HepG2 (cell line): Measurements from ENCODE around the gene ZFP36L2. TPM values are rescaled to one million over a fixed set of nuclear protein-coding genes. Genes with fewer than 3 reads are reported as not detected.
A peak's percentile ranks its signal among the peaks of the same experiment; 100 is the strongest.

Experiments used
- ATRX ChIP-seq: sonication (generic); formaldehyde crosslinking; IDR thresholded peaks from 2 replicates; pipeline ENCODE4 v1.4.0; 2020; ENCODE audit warnings: missing genetic modification reagents, borderline replicate concordance
- CENPT ChIP-seq: sonication (generic); formaldehyde crosslinking; IDR thresholded peaks from 2 replicates; pipeline ENCODE4 v1.8.0; 2022; ENCODE audit warnings: low read depth, mild to moderate bottlenecking, moderate library complexity, missing genetic modification reagents
- EED ChIP-seq: sonication (generic); formaldehyde crosslinking; IDR thresholded peaks from 2 replicates; pipeline ENCODE4 v1.5.0; 2020; ENCODE audit warnings: mild to moderate bottlenecking, missing genetic modification reagents
- FOXA3 ChIP-seq: IDR thresholded peaks from 2 replicates; pipeline ENCODE4 v1.6.1; 2016; ENCODE audit warnings: missing genetic modification reagents, missing compliant biosample characterization
- HOXA3 ChIP-seq: sonication (generic); formaldehyde crosslinking; IDR thresholded peaks from 2 replicates; pipeline ENCODE4 v1.5.0; 2020; ENCODE audit warnings: missing genetic modification reagents
- JUN ChIP-seq: sonication (generic); formaldehyde crosslinking; IDR thresholded peaks from 2 replicates; pipeline ENCODE4 v1.4.0; 2020; ENCODE audit warnings: mild to moderate bottlenecking, missing genetic modification reagents
- KMT2A ChIP-seq: sonication (generic); formaldehyde crosslinking; IDR thresholded peaks from 2 replicates; pipeline ENCODE4 v1.4.0; 2020; ENCODE audit warnings: missing genetic modification reagents
- MXD4 ChIP-seq: IDR thresholded peaks from 2 replicates; pipeline ENCODE4 v1.6.1; 2016; ENCODE audit warnings: mild to moderate bottlenecking, missing biosample characterization, missing genetic modification reagents
- MZF1 ChIP-seq: sonication (generic); formaldehyde crosslinking; IDR thresholded peaks from 2 replicates; pipeline ENCODE4 v1.8.1; 2023; ENCODE audit warnings: mild to moderate bottlenecking, missing genetic modification reagents, borderline replicate concordance
- NFIC ChIP-seq: IDR thresholded peaks from 2 replicates; pipeline ENCODE4 v1.6.1; 2012; ENCODE audit warnings: mild to moderate bottlenecking, low read length, inconsistent platforms
- POLR2AphosphoS5 ChIP-seq: IDR thresholded peaks from 2 replicates; pipeline ENCODE4 v1.6.1; 2012; ENCODE audit warnings: low read depth, low read length
- TCF7L2 ChIP-seq: IDR thresholded peaks from 2 replicates; pipeline ENCODE4 v1.6.1; 2011; ENCODE audit warnings: mild to moderate bottlenecking, low read depth, low read length, moderate library complexity
- ZMYM3 ChIP-seq: sonication (generic); formaldehyde crosslinking; IDR thresholded peaks from 2 replicates; pipeline ENCODE4 v1.5.1; 2020; ENCODE audit warnings: mild to moderate bottlenecking, missing genetic modification reagents
- ZNF317 ChIP-seq: sonication (generic); formaldehyde crosslinking; IDR thresholded peaks from 2 replicates; pipeline ENCODE4 v1.5.0; 2020; ENCODE audit warnings: mild to moderate bottlenecking, missing genetic modification reagents
- ZNF382 ChIP-seq: sonication (generic); formaldehyde crosslinking; IDR thresholded peaks from 2 replicates; pipeline ENCODE4 v1.5.0; 2020; ENCODE audit warnings: missing genetic modification reagents, mild to moderate bottlenecking, borderline replicate concordance
- ZNF510 ChIP-seq: sonication (generic); formaldehyde crosslinking; IDR thresholded peaks from 2 replicates; pipeline ENCODE4 v1.4.0; 2020; ENCODE audit warnings: low read depth, mild to moderate bottlenecking, missing genetic modification reagents
- ZNF777 ChIP-seq: sonication (generic); formaldehyde crosslinking; IDR thresholded peaks from 2 replicates; pipeline ENCODE4 v1.4.0; 2020; ENCODE audit warnings: missing genetic modification reagents
- polyA plus RNA-seq, 8 experiments: library from polyadenylated mRNA; depleted of rRNA in 3 of 8; stranded (reverse) in 7 of 8; unstranded in 1 of 8; fragments of >200 nt; fragmentation: Illumina TruSeq in 4 of 8; extraction: Trizol in 4 of 8; gene quantifications; 2 replicates each; pipeline versions ENCODE4 v1.2.1 to v1.2.3, GENCODE V29; 2011 to 2016; ENCODE audit warnings: low read depth in 4 of 8, missing spikeins in 1 of 8, mixed read lengths in 1 of 8; ENCODE audit not compliant: insufficient read depth in 1 of 8
- total RNA-seq, 5 experiments: library from RNA; depleted of rRNA; stranded (reverse); fragments of >200 nt; fragmentation: Illumina TruSeq; extraction: Trizol; gene quantifications; 2 replicates each; pipeline ENCODE4 v1.2.3, GENCODE V29; 2016; ENCODE audit warnings: low read depth in 1 of 5
- TF ChIP-seq, protein P1 (sequence below): sonication (generic); formaldehyde crosslinking; IDR thresholded peaks from 2 replicates; pipeline ENCODE4 v1.4.0; 2020; ENCODE audit warnings: mild to moderate bottlenecking, missing genetic modification reagents
- TF ChIP-seq, protein P2 (sequence below), 2 experiments: fragments of 450-650 bp in 1 of 2; sonication (generic) in 1 of 2; formaldehyde crosslinking; IDR thresholded peaks; 2 replicates each; pipeline versions ENCODE4 v1.5.0 to v1.8.0; 2020 to 2022; ENCODE audit warnings: mild to moderate bottlenecking in 1 of 2, missing genetic modification reagents in 1 of 2
- TF ChIP-seq, protein P3 (sequence below): sonication (generic); formaldehyde crosslinking; IDR thresholded peaks from 2 replicates; pipeline ENCODE4 v1.4.0; 2020; ENCODE audit warnings: low read depth, mild to moderate bottlenecking, missing genetic modification reagents
- TF ChIP-seq, protein P4 (sequence below): sonication (generic); formaldehyde crosslinking; IDR thresholded peaks from 2 replicates; pipeline ENCODE4 v1.8.1; 2023; ENCODE audit warnings: missing genetic modification reagents, mild to moderate bottlenecking, borderline replicate concordance
- TF ChIP-seq, protein P5 (sequence below): conservative IDR thresholded peaks from 2 replicates; pipeline ENCODE4 v1.6.1; 2018; ENCODE audit warnings: missing genetic modification reagents
- TF ChIP-seq, protein P6 (sequence below): sonication (generic); formaldehyde crosslinking; IDR thresholded peaks from 2 replicates; pipeline ENCODE4 v1.8.0; 2022; ENCODE audit warnings: missing genetic modification reagents, mild to moderate bottlenecking, borderline replicate concordance

The ZFP36L2 gene
- total and polyA plus RNA-seq, 2 of the 13 experiments (the other 11 are each of a cell fraction or from before 2014, with no cell fraction given): 11.2 to 21.8 TPM

DNA sequence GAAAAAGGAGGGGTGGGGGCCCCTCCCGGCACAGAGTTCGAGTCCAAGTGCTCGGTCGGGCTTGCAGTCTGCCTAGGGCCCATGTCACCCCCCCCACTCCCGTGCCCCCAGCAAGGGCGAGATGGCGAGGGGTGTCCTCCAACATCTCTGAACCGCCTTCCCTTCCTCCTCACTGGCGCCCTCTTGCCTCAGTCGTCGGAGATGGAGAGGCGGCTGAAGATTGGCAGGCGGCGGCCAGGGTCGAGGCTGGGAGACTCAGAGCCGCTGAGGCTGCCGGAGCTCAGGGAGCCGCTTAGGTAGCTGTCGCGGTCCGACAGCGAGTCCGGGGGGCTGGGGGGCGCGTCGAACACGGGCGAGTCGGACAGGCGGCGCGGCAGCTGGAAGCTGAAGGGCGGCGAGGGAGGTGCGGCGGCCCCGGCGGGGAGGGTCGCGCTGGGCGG, 2.3 kb downstream of the ZFP36L2 start (continued):
- TF ChIP-seq, protein P1, sequence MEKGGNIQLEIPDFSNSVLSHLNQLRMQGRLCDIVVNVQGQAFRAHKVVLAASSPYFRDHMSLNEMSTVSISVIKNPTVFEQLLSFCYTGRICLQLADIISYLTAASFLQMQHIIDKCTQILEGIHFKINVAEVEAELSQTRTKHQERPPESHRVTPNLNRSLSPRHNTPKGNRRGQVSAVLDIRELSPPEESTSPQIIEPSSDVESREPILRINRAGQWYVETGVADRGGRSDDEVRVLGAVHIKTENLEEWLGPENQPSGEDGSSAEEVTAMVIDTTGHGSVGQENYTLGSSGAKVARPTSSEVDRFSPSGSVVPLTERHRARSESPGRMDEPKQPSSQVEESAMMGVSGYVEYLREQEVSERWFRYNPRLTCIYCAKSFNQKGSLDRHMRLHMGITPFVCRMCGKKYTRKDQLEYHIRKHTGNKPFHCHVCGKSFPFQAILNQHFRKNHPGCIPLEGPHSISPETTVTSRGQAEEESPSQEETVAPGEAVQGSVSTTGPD: no peak
- TF ChIP-seq, protein P2, sequence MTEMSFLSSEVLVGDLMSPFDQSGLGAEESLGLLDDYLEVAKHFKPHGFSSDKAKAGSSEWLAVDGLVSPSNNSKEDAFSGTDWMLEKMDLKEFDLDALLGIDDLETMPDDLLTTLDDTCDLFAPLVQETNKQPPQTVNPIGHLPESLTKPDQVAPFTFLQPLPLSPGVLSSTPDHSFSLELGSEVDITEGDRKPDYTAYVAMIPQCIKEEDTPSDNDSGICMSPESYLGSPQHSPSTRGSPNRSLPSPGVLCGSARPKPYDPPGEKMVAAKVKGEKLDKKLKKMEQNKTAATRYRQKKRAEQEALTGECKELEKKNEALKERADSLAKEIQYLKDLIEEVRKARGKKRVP (CRISPR knock-in tag; IDR thresholded peaks at IDR 0.05): no peak
- TF ChIP-seq ZMYM3 (CRISPR knock-in tag) (peak; percentile 79), MXD4 (CRISPR knock-in tag) (no peak), NFIC (no peak), POLR2AphosphoS5 (0 out of 2 replicates have a peak, but pooled peaks have one; percentile 49), KMT2A (CRISPR knock-in tag) (peak; percentile 95), ATRX (CRISPR knock-in tag) (no peak), EED (CRISPR knock-in tag) (no peak), FOXA3 (CRISPR knock-in tag) (peak; percentile 44; the same call in 1 of the 2 replicates), MZF1 (CRISPR knock-in tag) (no peak), CENPT (CRISPR knock-in tag) (0 out of 2 replicates have a peak, but pooled peaks have one; percentile 76), ZNF510 (CRISPR knock-in tag) (0 out of 2 replicates have a peak, but pooled peaks have one; percentile 48), TCF7L2 (no peak), ZNF777 (no peak; the same call in 1 of the 2 replicates), ZNF317 (CRISPR knock-in tag) (no peak), HOXA3 (CRISPR knock-in tag) (peak; percentile 59; the same call in 1 of the 2 replicates), JUN (CRISPR knock-in tag) (no peak), ZNF382 (CRISPR knock-in tag) (no peak)
- TF ChIP-seq, protein P3, sequence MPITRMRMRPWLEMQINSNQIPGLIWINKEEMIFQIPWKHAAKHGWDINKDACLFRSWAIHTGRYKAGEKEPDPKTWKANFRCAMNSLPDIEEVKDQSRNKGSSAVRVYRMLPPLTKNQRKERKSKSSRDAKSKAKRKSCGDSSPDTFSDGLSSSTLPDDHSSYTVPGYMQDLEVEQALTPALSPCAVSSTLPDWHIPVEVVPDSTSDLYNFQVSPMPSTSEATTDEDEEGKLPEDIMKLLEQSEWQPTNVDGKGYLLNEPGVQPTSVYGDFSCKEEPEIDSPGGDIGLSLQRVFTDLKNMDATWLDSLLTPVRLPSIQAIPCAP (CRISPR knock-in tag): no peak
- TF ChIP-seq, protein P4, sequence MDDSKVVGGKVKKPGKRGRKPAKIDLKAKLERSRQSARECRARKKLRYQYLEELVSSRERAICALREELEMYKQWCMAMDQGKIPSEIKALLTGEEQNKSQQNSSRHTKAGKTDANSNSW (CRISPR knock-in tag): 0 out of 2 replicates have a peak, but pooled peaks have one; percentile 62
- TF ChIP-seq, protein P5, sequence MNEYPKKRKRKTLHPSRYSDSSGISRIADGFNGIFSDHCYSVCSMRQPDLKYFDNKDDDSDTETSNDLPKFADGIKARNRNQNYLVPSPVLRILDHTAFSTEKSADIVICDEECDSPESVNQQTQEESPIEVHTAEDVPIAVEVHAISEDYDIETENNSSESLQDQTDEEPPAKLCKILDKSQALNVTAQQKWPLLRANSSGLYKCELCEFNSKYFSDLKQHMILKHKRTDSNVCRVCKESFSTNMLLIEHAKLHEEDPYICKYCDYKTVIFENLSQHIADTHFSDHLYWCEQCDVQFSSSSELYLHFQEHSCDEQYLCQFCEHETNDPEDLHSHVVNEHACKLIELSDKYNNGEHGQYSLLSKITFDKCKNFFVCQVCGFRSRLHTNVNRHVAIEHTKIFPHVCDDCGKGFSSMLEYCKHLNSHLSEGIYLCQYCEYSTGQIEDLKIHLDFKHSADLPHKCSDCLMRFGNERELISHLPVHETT: no peak
- TF ChIP-seq, protein P6, sequence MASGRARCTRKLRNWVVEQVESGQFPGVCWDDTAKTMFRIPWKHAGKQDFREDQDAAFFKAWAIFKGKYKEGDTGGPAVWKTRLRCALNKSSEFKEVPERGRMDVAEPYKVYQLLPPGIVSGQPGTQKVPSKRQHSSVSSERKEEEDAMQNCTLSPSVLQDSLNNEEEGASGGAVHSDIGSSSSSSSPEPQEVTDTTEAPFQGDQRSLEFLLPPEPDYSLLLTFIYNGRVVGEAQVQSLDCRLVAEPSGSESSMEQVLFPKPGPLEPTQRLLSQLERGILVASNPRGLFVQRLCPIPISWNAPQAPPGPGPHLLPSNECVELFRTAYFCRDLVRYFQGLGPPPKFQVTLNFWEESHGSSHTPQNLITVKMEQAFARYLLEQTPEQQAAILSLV (CRISPR knock-in tag): no peak; the same call in 1 of the 2 replicates
